Lung microvascular endothelial cell (primary cell): ENCODE data around the gene CPEB1. TPM values are rescaled to one million over a fixed set of nuclear protein-coding genes. Genes with fewer than 3 reads are reported as not detected.
A peak's percentile ranks its signal among the peaks of the same experiment; 100 is the strongest.

Experiments used
- DNase-seq, 2 donors: peaks; one replicate each; pipeline versions ENCODE4 v3.0.0 to v3.0.0-alpha.2; 2010; ENCODE audit warnings: low read depth in 2 of 2
- total RNA-seq: library from RNA; depleted of rRNA; stranded (reverse); fragments of >200 nt; gene quantifications from 2 replicates; pipeline ENCODE4 v1.2.1, GENCODE V29; 2014

The CPEB1 gene
- under 0.01 TPM in 1 of 2 replicates, not detected in the other for total RNA-seq

- peak; percentile 12 to 16 for DNase-seq
Measured at GRCh38 chr15:82647045-82647834, at the start of gene CPEB1. CPEB1 (minus strand) TSS chr15:82647363; CDS start chr15:82628459, 18,904 bp downstream.

GRCh38 chr15:82692171-82692570 is 45.0 kb upstream of the CPEB1 start:
- DNase-seq = no peak

- DNase-seq = no peak
Measured at GRCh38 chr15:82689147-82689546, 42.0 kb upstream of the CPEB1 start.

GRCh38 chr15:82688691-82689090 is 41.5 kb upstream of the CPEB1 start:
- no peak for DNase-seq

- no peak for DNase-seq
Measured at GRCh38 chr15:82681371-82681770, 34.2 kb upstream of the CPEB1 start.

- no peak for DNase-seq
Measured at GRCh38 chr15:82680200-82681102, 33.3 kb upstream of the CPEB1 start.

- DNase-seq = no peak
Measured at GRCh38 chr15:82679626-82680199, 32.5 kb upstream of the CPEB1 start.

GRCh38 chr15:82677720-82678323 is 30.7 kb upstream of the CPEB1 start:
- DNase-seq = no peak

GRCh38 chr15:82674873-82675272 is 27.7 kb upstream of the CPEB1 start:
- DNase-seq = no peak

GRCh38 chr15:82670699-82671098 is 23.5 kb upstream of the CPEB1 start:
- no peak for DNase-seq

- no peak for DNase-seq
Measured at GRCh38 chr15:82666606-82667005, 19.4 kb upstream of the CPEB1 start.

GRCh38 chr15:82664021-82664420 is 16.9 kb upstream of the CPEB1 start:
- no peak for DNase-seq

- peak; percentile 56 to 64 for DNase-seq
Measured at GRCh38 chr15:82663186-82663600, 16.0 kb upstream of the CPEB1 start.

GRCh38 chr15:82662641-82663040 is 15.5 kb upstream of the CPEB1 start:
- no peak for DNase-seq

GRCh38 chr15:82660378-82660777 is 13.2 kb upstream of the CPEB1 start:
- no peak for DNase-seq

- DNase-seq = no peak
Measured at GRCh38 chr15:82656641-82657266, 9.6 kb upstream of the CPEB1 start.

- DNase-seq = no peak
Measured at GRCh38 chr15:82655606-82656005, 8.4 kb upstream of the CPEB1 start.

- DNase-seq = no peak
Measured at GRCh38 chr15:82653483-82654168, 6.5 kb upstream of the CPEB1 start.

- no peak for DNase-seq
Measured at GRCh38 chr15:82651708-82652107, 4.5 kb upstream of the CPEB1 start.

- DNase-seq = no peak
Measured at GRCh38 chr15:82650046-82650670, 3.0 kb upstream of the CPEB1 start.
